B cell (primary cell): ENCODE data around the gene FMN2.

Experiments used
- CTCF ChIP-seq: fragments of 200-600 bp; IDR thresholded peaks from one replicate; pipeline ENCODE4 v1.8.0; 2022; ENCODE audit warnings: antibody characterized with exemption, mild to moderate bottlenecking
- EZH2 ChIP-seq: IDR thresholded peaks from 2 replicates; pipeline ENCODE4 v1.6.1; 2012; ENCODE audit warnings: borderline replicate concordance, low read depth, mild to moderate bottlenecking, moderate library complexity, low read length; ENCODE audit not compliant: insufficient read depth, poor library complexity, severe bottlenecking

GRCh38 chr1:240337781-240338180, 246.1 kb downstream of the FMN2 start:
- TF ChIP-seq CTCF (no peak), EZH2 (no peak)
